Activated naive CD8-positive, alpha-beta T cell treated with anti-CD3 and anti-CD28 coated beads, Interleukin-2, amount 10 ng/mL, durations not matched to agents 7 days and 5 days (primary cell): ENCODE measurements around the gene CSRNP3. TPM values are rescaled to one million over a fixed set of nuclear protein-coding genes. Genes with fewer than 3 reads are reported as not detected.

Experiments
- ATAC-seq: fragments of 150-1000 bp; cut with Tn5 transposase; one replicate; pipeline ENCODE4 v1.10.0; 2021; ENCODE audit warnings: low read depth, moderate library complexity
- POLR2A ChIA-PET: fragments of 350-600 bp; sonication (Branson Sonifier 250); formaldehyde crosslinking; loops from one replicate; lab custom pipeline; 2021; ENCODE audit warnings: antibody characterized with exemption; lab: Charles Lee
- DNase-seq: peaks from one replicate; pipeline ENCODE4 v3.0.0; 2021
- H3K27ac Mint-ChIP-seq: one replicate; pipeline ENCODE4 v1.8.0; 2022; ENCODE audit warnings: mild to moderate bottlenecking, mixed read lengths
- H3K27me3 Mint-ChIP-seq: one replicate; pipeline ENCODE4 v1.8.0; 2022; ENCODE audit warnings: mild to moderate bottlenecking, moderate library complexity, mixed read lengths
- H3K36me3 Mint-ChIP-seq: one replicate; pipeline ENCODE4 v1.8.0; 2021; ENCODE audit warnings: mild to moderate bottlenecking, mixed read lengths
- H3K4me1 Mint-ChIP-seq: one replicate; pipeline ENCODE4 v1.8.0; 2021; ENCODE audit warnings: mixed read lengths
- H3K4me3 Mint-ChIP-seq: one replicate; pipeline ENCODE4 v1.8.0; 2022; ENCODE audit warnings: mild to moderate bottlenecking, moderate library complexity, mixed read lengths
- H3K9me3 Mint-ChIP-seq: one replicate; pipeline ENCODE4 v1.8.0; 2021; ENCODE audit warnings: mixed read lengths
- total RNA-seq, 2 experiments: library from RNA; stranded (reverse); gene quantifications; one replicate each; pipeline ENCODE4 v1.2.3, GENCODE V29; 2021

Gene CSRNP3
- total RNA-seq, 2 experiments from 2014 or later, result not detected

GRCh38 chr2:165494573-165494972 is 25.1 kb downstream of the CSRNP3 start:
- Mint-ChIP-seq H3K27me3 (no peaks in the 10 kb centered on the region), H3K4me1 (no peaks in the 10 kb centered on the region), H3K36me3 (no peaks in the 10 kb centered on the region), H3K27ac (no peak overlapping the region), H3K4me3 (no peak overlapping the region), H3K9me3 (no peaks in the 10 kb centered on the region)
- POLR2A ChIA-PET, result no interaction called here
- DNase-seq (no peak), ATAC-seq (no peak)

- Mint-ChIP-seq H3K4me1 (no peaks in the 10 kb centered on the region), H3K36me3 (no peaks in the 10 kb centered on the region), H3K9me3 (no peaks in the 10 kb centered on the region), H3K4me3 (no peak overlapping the region), H3K27ac (no peak overlapping the region), H3K27me3 (no peaks in the 10 kb centered on the region)
- POLR2A ChIA-PET, result no interaction called here
- no peak for DNase-seq
- ATAC-seq, result no peak
Measured at GRCh38 chr2:165497659-165498317, 28.3 kb downstream of the CSRNP3 start.

GRCh38 chr2:165499131-165499530 is 29.6 kb downstream of the CSRNP3 start:
- H3K9me3 Mint-ChIP-seq, result no peaks in the 10 kb centered on the region
- ATAC-seq, result no peak
- H3K27ac Mint-ChIP-seq, result no peak overlapping the region
- no peaks in the 10 kb centered on the region for H3K4me1 Mint-ChIP-seq
- no peak for DNase-seq
- H3K36me3 Mint-ChIP-seq, result no peaks in the 10 kb centered on the region
- H3K27me3 Mint-ChIP-seq, result no peaks in the 10 kb centered on the region
- POLR2A ChIA-PET, result no interaction called here
- no peak overlapping the region for H3K4me3 Mint-ChIP-seq

- H3K4me1 Mint-ChIP-seq, result no peaks in the 10 kb centered on the region
Measured at GRCh38 chr2:165500001-165500400, 30.5 kb downstream of the CSRNP3 start.

GRCh38 chr2:165500816-165501215 is 31.3 kb downstream of the CSRNP3 start:
- H3K4me3 Mint-ChIP-seq, result no peak overlapping the region
- peaks cover 4% of the 10 kb centered on the region for H3K27me3 Mint-ChIP-seq
- DNase-seq, result no peak
- no peaks in the 10 kb centered on the region for H3K9me3 Mint-ChIP-seq
- POLR2A ChIA-PET, result no interaction called here
- no peak overlapping the region for H3K27ac Mint-ChIP-seq
- no peaks in the 10 kb centered on the region for H3K4me1 Mint-ChIP-seq
- no peaks in the 10 kb centered on the region for H3K36me3 Mint-ChIP-seq
- ATAC-seq, result no peak

More at GRCh38 chr2:165500001-165500400, 30.5 kb downstream of the CSRNP3 start:
- DNase-seq (no peak), ATAC-seq (no peak)
- POLR2A ChIA-PET, result no interaction called here
- Mint-ChIP-seq H3K9me3 (no peaks in the 10 kb centered on the region), H3K27me3 (peaks cover 4% of the 10 kb centered on the region), H3K27ac (no peak overlapping the region), H3K4me3 (no peak overlapping the region), H3K36me3 (no peaks in the 10 kb centered on the region)

GRCh38 chr2:165505514-165505913 is 36.0 kb downstream of the CSRNP3 start:
- H3K27me3 Mint-ChIP-seq, result peaks cover 4% of the 10 kb centered on the region
- no peak overlapping the region for H3K27ac Mint-ChIP-seq
- POLR2A ChIA-PET, result no interaction called here
- DNase-seq (no peak), ATAC-seq (no peak)
- no peak overlapping the region for H3K4me3 Mint-ChIP-seq
- H3K36me3 Mint-ChIP-seq, result no peaks in the 10 kb centered on the region
- H3K9me3 Mint-ChIP-seq, result no peaks in the 10 kb centered on the region
- no peaks in the 10 kb centered on the region for H3K4me1 Mint-ChIP-seq

- no peaks in the 10 kb centered on the region for H3K4me1 Mint-ChIP-seq
- no peak for ATAC-seq
- DNase-seq, result no peak
- peaks cover 4% of the 10 kb centered on the region for H3K27me3 Mint-ChIP-seq
- H3K36me3 Mint-ChIP-seq, result no peaks in the 10 kb centered on the region
- no peak overlapping the region for H3K27ac Mint-ChIP-seq
- H3K9me3 Mint-ChIP-seq, result no peaks in the 10 kb centered on the region
- H3K4me3 Mint-ChIP-seq, result no peak overlapping the region
- POLR2A ChIA-PET, result no interaction called here
Measured at GRCh38 chr2:165508927-165509326, 39.4 kb downstream of the CSRNP3 start.

GRCh38 chr2:165513479-165513878 is 44.0 kb downstream of the CSRNP3 start:
- H3K9me3 Mint-ChIP-seq, result no peaks in the 10 kb centered on the region
- POLR2A ChIA-PET, result no interaction called here
- no peaks in the 10 kb centered on the region for H3K36me3 Mint-ChIP-seq
- no peaks in the 10 kb centered on the region for H3K4me1 Mint-ChIP-seq
- no peak for ATAC-seq
- no peak overlapping the region for H3K27ac Mint-ChIP-seq
- no peak overlapping the region for H3K4me3 Mint-ChIP-seq
- no peaks in the 10 kb centered on the region for H3K27me3 Mint-ChIP-seq
- no peak for DNase-seq

GRCh38 chr2:165518611-165519010 is 49.1 kb downstream of the CSRNP3 start:
- no peak for ATAC-seq
- DNase-seq, result no peak
- POLR2A ChIA-PET, result no interaction called here
- Mint-ChIP-seq H3K4me3 (no peak overlapping the region), H3K4me1 (no peaks in the 10 kb centered on the region), H3K27ac (no peak overlapping the region), H3K9me3 (no peaks in the 10 kb centered on the region), H3K36me3 (no peaks in the 10 kb centered on the region), H3K27me3 (no peaks in the 10 kb centered on the region)

GRCh38 chr2:165522719-165523118 is 53.2 kb downstream of the CSRNP3 start:
- no peaks in the 10 kb centered on the region for H3K36me3 Mint-ChIP-seq
- H3K27me3 Mint-ChIP-seq, result peaks cover 1% of the 10 kb centered on the region

GRCh38 chr2:165524720-165525119 is 55.2 kb downstream of the CSRNP3 start:
- Mint-ChIP-seq H3K27ac (no peak overlapping the region), H3K4me1 (no peaks in the 10 kb centered on the region), H3K9me3 (no peaks in the 10 kb centered on the region), H3K4me3 (no peak overlapping the region), H3K36me3 (no peaks in the 10 kb centered on the region), H3K27me3 (peaks cover 2% of the 10 kb centered on the region)
- DNase-seq (no peak), ATAC-seq (no peak)
- POLR2A ChIA-PET, result no interaction called here

More at GRCh38 chr2:165522719-165523118, 53.2 kb downstream of the CSRNP3 start:
- Mint-ChIP-seq H3K27ac (no peak overlapping the region), H3K4me1 (no peaks in the 10 kb centered on the region), H3K4me3 (no peak overlapping the region), H3K9me3 (no peaks in the 10 kb centered on the region)
- DNase-seq (no peak), ATAC-seq (no peak)
- POLR2A ChIA-PET, result no interaction called here

GRCh38 chr2:165528691-165529090 is 59.2 kb downstream of the CSRNP3 start:
- H3K36me3 Mint-ChIP-seq, result no peaks in the 10 kb centered on the region
- POLR2A ChIA-PET, result no interaction called here
- no peak overlapping the region for H3K27ac Mint-ChIP-seq
- DNase-seq, result no peak
- no peaks in the 10 kb centered on the region for H3K4me1 Mint-ChIP-seq
- no peak for ATAC-seq
- H3K27me3 Mint-ChIP-seq, result peaks cover 2% of the 10 kb centered on the region
- no peaks in the 10 kb centered on the region for H3K9me3 Mint-ChIP-seq
- no peak overlapping the region for H3K4me3 Mint-ChIP-seq

- Mint-ChIP-seq H3K9me3 (no peaks in the 10 kb centered on the region), H3K27ac (no peak overlapping the region), H3K4me3 (no peak overlapping the region), H3K27me3 (peaks cover 2% of the 10 kb centered on the region), H3K36me3 (no peaks in the 10 kb centered on the region), H3K4me1 (no peaks in the 10 kb centered on the region)
- DNase-seq (no peak), ATAC-seq (no peak)
- POLR2A ChIA-PET, result no interaction called here
Measured at GRCh38 chr2:165529130-165529529, 59.6 kb downstream of the CSRNP3 start.

- DNase-seq (no peak), ATAC-seq (no peak)
- Mint-ChIP-seq H3K27ac (no peak overlapping the region), H3K4me1 (no peaks in the 10 kb centered on the region), H3K4me3 (no peak overlapping the region), H3K27me3 (no peaks in the 10 kb centered on the region), H3K36me3 (no peaks in the 10 kb centered on the region), H3K9me3 (no peaks in the 10 kb centered on the region)
- POLR2A ChIA-PET, result no interaction called here
Measured at GRCh38 chr2:165533331-165533730, 63.8 kb downstream of the CSRNP3 start.
